HG03280 (cell line): ENCODE results near the gene PRRT4.

Experiments used
- ATAC-seq: cut with Tn5 transposase; IDR thresholded peaks from one replicate; pipeline ENCODE4 v1.9.1; 2021; ENCODE audit warnings: mild to moderate bottlenecking, moderate library complexity; ENCODE audit not compliant: unreplicated experiment

The PRRT4 gene

GRCh38 chr7:128361411-128362379 lies at the start of gene PRRT4:
PRRT4 (minus strand) TSS chr7:128361690.
- no peak for ATAC-seq

- no peak for ATAC-seq
Measured at GRCh38 chr7:128410451-128410753, 48.9 kb upstream of the PRRT4 start.

- ATAC-seq: peak; percentile 71
Measured at GRCh38 chr7:128409596-128410450, 48.3 kb upstream of the PRRT4 start, which contains the start of gene IMPDH1. IMPDH1 (minus strand) TSS chr7:128409982; CDS start chr7:128409901, 81 bp downstream.

GRCh38 chr7:128408709-128409595 lies 47.5 kb upstream of the PRRT4 start:
- ATAC-seq: no peak

GRCh38 chr7:128407751-128408708 lies 46.5 kb upstream of the PRRT4 start:
- no peak for ATAC-seq

- no peak for ATAC-seq
Measured at GRCh38 chr7:128407233-128407589, 45.7 kb upstream of the PRRT4 start.

- no peak for ATAC-seq
Measured at GRCh38 chr7:128406314-128407232, 45.1 kb upstream of the PRRT4 start.

GRCh38 chr7:128405471-128406313 lies 44.2 kb upstream of the PRRT4 start:
- peak; percentile 28 for ATAC-seq

- peak; percentile 1 for ATAC-seq
Measured at GRCh38 chr7:128404886-128405470, 43.5 kb upstream of the PRRT4 start.

- no peak for ATAC-seq
Measured at GRCh38 chr7:128404143-128404681, 42.7 kb upstream of the PRRT4 start.

- ATAC-seq: no peak
Measured at GRCh38 chr7:128403676-128404075, 42.2 kb upstream of the PRRT4 start.

- ATAC-seq: no peak
Measured at GRCh38 chr7:128402356-128402755, 40.9 kb upstream of the PRRT4 start.

- ATAC-seq: no peak
Measured at GRCh38 chr7:128400566-128400965, 39.1 kb upstream of the PRRT4 start.

- ATAC-seq: no peak
Measured at GRCh38 chr7:128399991-128400390, 38.5 kb upstream of the PRRT4 start.

GRCh38 chr7:128398841-128399135 lies 37.3 kb upstream of the PRRT4 start:
- ATAC-seq: no peak

- no peak for ATAC-seq
Measured at GRCh38 chr7:128398016-128398840, 36.7 kb upstream of the PRRT4 start.
